H1 (cell line): ENCODE results near the gene UNC13C. TPM values are rescaled to one million over a fixed set of nuclear protein-coding genes. Genes with fewer than 3 reads are reported as not detected.

ENCODE experiments used
- CHD1 ChIP-seq: IDR thresholded peaks from 2 replicates; pipeline ENCODE4 v1.6.1; 2012; ENCODE audit warnings: low read depth, low read length, improper control_type of control experiment
- CHD2 ChIP-seq: IDR thresholded peaks from 2 replicates; pipeline ENCODE4 v1.6.1; 2012; ENCODE audit warnings: low read length, improper control_type of control experiment
- CHD7 ChIP-seq: fragments of 300-600 bp; sonication (generic); IDR thresholded peaks from 2 replicates; pipeline ENCODE4 v1.7.1; 2012; ENCODE audit warnings: low read length, moderate library complexity, mild to moderate bottlenecking, inconsistent platforms; ENCODE audit not compliant: insufficient replicate concordance
- EP300 ChIP-seq, 2 experiments: IDR thresholded peaks; 1 replicate in 1 of 2; 2 replicates in 1 of 2; pipeline ENCODE4 v1.6.1; 2011 to 2012; ENCODE audit warnings: low read depth in 2 of 2, low read length in 2 of 2, mild to moderate bottlenecking in 2 of 2, borderline replicate concordance in 1 of 2, inconsistent platforms in 1 of 2, moderate library complexity in 1 of 2
- HDAC6 ChIP-seq: IDR thresholded peaks from one replicate; pipeline ENCODE4 v1.7.1; 2012; ENCODE audit warnings: low read depth, mild to moderate bottlenecking, inconsistent platforms, low read length, moderate library complexity
- JUND ChIP-seq: IDR thresholded peaks from 2 replicates; pipeline ENCODE4 v1.6.1; 2011; ENCODE audit warnings: mild to moderate bottlenecking, improper control_type of control experiment, low read length
- KDM1A ChIP-seq: fragments of 200-600, 300-600 bp; sonication (generic); IDR thresholded peaks from 2 replicates; pipeline ENCODE4 v1.7.1; 2016; ENCODE audit warnings: mild to moderate bottlenecking, low read length, borderline replicate concordance
- MAX ChIP-seq: IDR thresholded peaks from 2 replicates; pipeline ENCODE4 v1.6.1; 2012; ENCODE audit warnings: inconsistent platforms
- PHF8 ChIP-seq: fragments of 200-600 bp; sonication (generic); conservative IDR thresholded peaks from 2 replicates; pipeline ENCODE4 v1.7.1; 2012; ENCODE audit warnings: low read depth, mild to moderate bottlenecking, inconsistent platforms, low read length, moderate library complexity
- SIX5 ChIP-seq: IDR thresholded peaks from 2 replicates; pipeline ENCODE4 v1.6.1; 2011; ENCODE audit warnings: mild to moderate bottlenecking, low read depth, low read length
- TAF7 ChIP-seq: optimal IDR thresholded peaks from 2 replicates; pipeline ENCODE3; 2011; ENCODE audit warnings: low read depth, mild to moderate bottlenecking, inconsistent platforms, low read length, moderate library complexity, borderline replicate concordance
- TEAD4 ChIP-seq: IDR thresholded peaks from 2 replicates; pipeline ENCODE4 v1.6.1; 2012; ENCODE audit warnings: low read depth, low read length, inconsistent platforms, mixed read lengths
- polyA plus RNA-seq, 7 experiments: library from polyadenylated mRNA; depleted of rRNA in 3 of 7; stranded (reverse) in 5 of 7; unstranded in 2 of 7; fragments of >200 nt in 5 of 7; fragments of 200-250 nt in 2 of 7; gene quantifications; 1 replicate in 5 of 7; 2 replicates in 1 of 7; 4 replicates in 1 of 7; pipeline versions ENCODE4 v1.2.1 to v1.2.3, GENCODE V29; 2011 to 2013; ENCODE audit warnings: missing spikeins in 2 of 7, mixed read lengths in 2 of 7
- total RNA-seq: library from RNA; stranded (reverse); fragmentation: NEBNext Ultra II Directional; extraction: Animal tissue kit (Norgen Biotek cat#: 25700); gene quantifications from 2 replicates; pipeline ENCODE4 v1.2.1, GENCODE V29; 2021

UNC13C gene
- total and polyA plus RNA-seq, 2 of the 8 experiments (the other 6 are each of a cell fraction or from before 2014, with no cell fraction given), result 0.02 to 0.13 TPM

DNA sequence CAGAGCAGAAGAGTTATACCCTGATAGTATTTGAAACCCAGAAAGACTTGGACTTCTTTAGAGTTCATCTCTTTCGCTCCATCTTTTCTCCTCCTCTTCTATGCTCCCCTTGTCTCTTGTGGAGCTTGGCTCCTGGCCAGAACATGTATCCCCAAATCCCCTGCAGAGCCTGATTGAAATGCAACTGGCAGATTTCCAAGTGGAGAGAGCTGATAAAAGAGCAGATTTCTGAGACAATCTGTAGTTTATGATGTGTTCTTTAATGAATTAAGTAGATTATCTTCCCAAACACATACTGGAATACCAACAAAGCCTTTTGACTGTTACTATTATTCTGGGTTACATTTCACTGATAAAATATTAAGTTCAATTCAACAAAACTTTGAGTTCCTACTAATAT lies 33.4 kb downstream of the UNC13C start (continued):
- TF ChIP-seq CHD7, result no peak
- no peak for TF ChIP-seq TAF7
- no peak for TF ChIP-seq EP300 (IDR thresholded peaks at IDR 0.05; ENCODE audit: borderline replicate concordance in 1 of 2, low read depth in 2 of 2, low read length in 2 of 2)
- TF ChIP-seq CHD1, result no peak
- no peak for TF ChIP-seq JUND
- TF ChIP-seq TEAD4, result no peak
- TF ChIP-seq SIX5, result no peak
- TF ChIP-seq CHD2, result no peak
- no peak for TF ChIP-seq MAX
- no peak for TF ChIP-seq PHF8
- TF ChIP-seq HDAC6, result no peak
- TF ChIP-seq KDM1A, result no peak
